GM12872 (cell line): ENCODE measurements around the gene NLE1.

Experiments used
- TF ChIP-seq, protein P1 (sequence below): IDR thresholded peaks from 3 replicates; pipeline ENCODE4 v1.5.1; 2011; ENCODE audit warnings: low read depth, mild to moderate bottlenecking, low read length, moderate library complexity; ENCODE audit not compliant: insufficient read depth

Gene NLE1

DNA sequence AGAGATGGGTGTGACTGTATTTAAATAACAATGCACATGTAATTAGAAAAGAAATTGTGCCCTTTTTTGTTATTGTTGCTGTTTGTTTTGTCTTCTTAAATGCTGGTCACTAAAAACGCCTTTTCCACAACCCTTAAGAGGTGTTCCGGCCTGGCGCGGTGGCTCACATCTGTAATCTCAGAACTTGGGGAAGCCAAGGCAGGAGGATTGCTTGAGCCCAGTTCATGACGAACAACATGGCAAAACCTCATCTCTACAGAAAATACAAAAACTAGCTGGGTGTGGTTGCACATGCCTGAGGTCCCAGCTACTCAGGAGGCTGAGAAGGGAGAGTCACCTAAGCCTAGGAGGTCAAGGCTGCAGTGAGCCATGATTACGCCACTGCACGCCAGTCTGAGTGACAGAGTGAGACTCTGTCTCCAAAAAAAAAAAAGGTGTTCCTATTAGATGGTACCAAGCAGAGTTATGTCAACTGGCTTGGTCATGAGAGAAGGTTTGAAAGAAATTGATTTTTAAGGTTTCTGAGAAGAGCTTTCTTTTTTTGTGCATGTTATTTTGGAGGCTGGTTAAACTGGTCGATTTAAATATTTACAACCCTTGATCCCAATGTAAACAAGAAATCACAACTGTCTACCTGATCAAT is 55.1 kb downstream of the NLE1 start:
- TF ChIP-seq, protein P1, sequence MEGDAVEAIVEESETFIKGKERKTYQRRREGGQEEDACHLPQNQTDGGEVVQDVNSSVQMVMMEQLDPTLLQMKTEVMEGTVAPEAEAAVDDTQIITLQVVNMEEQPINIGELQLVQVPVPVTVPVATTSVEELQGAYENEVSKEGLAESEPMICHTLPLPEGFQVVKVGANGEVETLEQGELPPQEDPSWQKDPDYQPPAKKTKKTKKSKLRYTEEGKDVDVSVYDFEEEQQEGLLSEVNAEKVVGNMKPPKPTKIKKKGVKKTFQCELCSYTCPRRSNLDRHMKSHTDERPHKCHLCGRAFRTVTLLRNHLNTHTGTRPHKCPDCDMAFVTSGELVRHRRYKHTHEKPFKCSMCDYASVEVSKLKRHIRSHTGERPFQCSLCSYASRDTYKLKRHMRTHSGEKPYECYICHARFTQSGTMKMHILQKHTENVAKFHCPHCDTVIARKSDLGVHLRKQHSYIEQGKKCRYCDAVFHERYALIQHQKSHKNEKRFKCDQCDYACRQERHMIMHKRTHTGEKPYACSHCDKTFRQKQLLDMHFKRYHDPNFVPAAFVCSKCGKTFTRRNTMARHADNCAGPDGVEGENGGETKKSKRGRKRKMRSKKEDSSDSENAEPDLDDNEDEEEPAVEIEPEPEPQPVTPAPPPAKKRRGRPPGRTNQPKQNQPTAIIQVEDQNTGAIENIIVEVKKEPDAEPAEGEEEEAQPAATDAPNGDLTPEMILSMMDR, result no peak

DNA sequence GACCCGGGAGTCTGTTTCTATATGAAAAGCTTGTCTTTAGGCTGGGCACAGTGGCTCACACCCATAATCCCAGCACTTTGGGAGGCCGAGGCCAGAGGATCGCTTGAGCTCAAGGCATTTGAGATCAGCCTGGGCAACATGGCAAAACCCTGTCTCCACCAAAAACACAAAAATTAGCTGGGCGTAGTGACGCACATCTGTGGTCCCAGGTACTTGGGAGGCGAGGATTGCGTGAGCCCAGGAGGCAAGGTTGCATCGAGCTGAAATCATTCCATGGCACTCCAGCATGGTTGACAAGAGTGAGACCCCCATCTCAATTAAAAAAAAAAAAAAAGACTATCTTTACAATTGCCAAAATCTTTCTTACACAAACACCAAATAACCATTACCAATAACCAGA is 55.9 kb downstream of the NLE1 start:
- TF ChIP-seq, protein P1, result no peak

DNA sequence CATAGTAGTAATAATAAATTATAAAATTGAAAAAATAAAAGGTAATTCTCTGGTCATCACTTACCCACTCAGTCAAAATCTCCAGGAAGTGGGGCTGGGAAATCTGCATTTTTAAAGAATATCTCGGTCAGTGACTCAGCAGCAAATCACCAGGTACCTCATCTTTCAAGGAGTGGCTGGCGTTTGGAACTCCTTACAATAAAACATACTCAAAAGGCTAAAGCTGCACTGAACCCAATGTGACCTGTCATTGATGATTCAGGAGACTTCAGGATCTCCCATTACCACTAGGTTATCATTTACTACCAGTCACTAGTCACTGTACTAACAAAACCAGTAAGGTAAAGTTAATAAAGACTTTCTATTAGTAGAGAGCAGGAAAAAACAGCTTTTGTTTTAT is 57.1 kb downstream of the NLE1 start:
- TF ChIP-seq, protein P1, result no peak

DNA sequence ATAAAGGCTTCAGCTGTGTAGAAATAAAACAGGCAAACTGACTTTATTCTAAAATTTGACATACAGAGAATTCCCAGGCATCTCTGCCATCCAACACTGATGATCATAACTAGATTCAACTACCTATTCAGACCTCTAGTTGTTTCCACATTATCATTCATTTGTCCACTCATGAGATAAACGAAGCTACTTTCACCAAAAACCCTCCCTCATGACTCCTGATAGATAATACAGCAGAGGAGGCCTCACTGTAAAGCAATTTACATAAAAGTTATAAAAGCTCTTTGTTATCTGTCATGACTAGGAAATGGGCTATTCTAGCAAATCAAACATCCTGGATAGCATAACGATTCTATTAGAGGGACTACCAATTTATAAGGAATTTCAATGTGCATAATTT is 59.0 kb downstream of the NLE1 start:
- TF ChIP-seq, protein P1, result no peak

DNA sequence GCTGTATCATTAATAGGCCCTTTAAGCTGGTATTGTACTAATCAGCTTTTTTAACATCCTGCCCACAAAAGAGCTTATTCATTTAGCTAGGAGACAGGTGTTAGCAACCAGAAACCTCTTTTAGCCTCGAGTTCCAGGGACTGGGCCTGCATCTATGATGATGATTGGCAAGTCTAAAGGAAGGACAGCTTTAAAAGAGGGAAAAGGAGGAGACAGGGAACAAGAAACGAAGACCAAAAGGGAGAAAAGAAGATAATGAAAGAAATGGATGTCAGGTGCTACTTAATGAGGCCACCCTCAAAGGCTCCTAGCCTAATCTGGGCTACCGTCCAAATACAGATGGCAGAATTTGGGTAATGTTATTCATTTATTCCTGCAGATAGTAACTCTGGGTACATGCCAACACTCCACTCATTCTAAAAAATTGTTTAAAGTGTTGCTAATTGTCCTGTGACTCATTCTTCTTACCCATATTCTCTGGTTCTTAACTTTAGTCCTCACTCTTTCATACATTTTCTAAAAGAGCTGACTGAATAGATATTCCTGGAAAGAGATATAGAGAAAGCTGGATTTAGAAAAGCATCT is 59.9 kb downstream of the NLE1 start:
- TF ChIP-seq, protein P1, result no peak

- TF ChIP-seq, protein P1, result no peak
These were observed 60.5 kb downstream of the NLE1 start for GRCh38 chr17:35081638-35082037.

GRCh38 chr17:35080536-35080935 is 61.6 kb downstream of the NLE1 start:
- TF ChIP-seq, protein P1, result no peak
